GM20000 (cell line): ENCODE measurements around the gene ORC1.

Source experiments
- DNase-seq: peaks from one replicate; pipeline ENCODE4 v3.0.0; 2012; ENCODE audit warnings: low spot score
- CTCF ChIP-seq: IDR thresholded peaks from 2 replicates; pipeline ENCODE4 v1.5.1; 2012; ENCODE audit warnings: mild to moderate bottlenecking, control low read depth; ENCODE audit errors: extremely low read depth, missing control alignments

The ORC1 gene

DNA sequence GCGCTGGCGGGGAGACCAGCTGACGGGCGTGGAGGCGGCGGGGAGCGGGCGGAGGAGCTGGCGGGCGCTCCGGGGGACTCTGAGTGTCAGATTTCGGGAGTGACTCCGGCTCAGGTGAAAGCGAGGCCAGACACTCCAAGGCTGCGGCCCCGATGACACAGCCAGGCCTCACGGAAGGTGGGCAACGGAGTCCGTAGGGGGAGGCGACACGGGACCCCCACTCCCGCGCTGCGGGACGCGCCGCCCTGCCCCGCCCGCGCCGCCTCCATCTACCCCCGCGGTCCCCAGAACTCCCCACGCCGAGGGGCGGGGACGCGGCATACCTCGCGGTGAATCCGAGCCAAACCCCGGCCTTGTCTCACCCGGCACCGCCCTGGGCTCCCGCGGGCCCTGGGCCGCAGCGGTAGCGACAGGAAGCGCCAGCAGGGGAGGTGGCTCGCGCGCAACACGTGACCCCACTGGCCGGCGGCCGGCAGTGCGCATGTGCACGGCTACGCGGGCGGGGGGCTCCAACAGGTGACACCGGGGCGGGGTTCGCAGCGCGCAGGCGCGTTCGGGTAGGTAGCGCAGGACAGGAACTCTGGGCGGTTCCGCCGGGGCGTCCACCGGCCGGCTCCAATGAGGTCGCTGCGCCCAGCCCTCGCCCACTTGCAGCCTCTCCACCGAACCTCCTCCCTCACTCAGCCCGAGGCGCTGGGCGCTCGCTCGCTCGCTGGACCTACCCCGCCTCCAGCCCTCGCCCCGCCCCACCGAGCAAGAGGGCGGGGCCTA lies 38.3 kb downstream of the ORC1 start, which contains the start of gene CC2D1B:
TSS of gene CC2D1B (minus strand) at position 460 of the 771 bp plus-strand sequence. CDS start 1,585 bp downstream, outside the sequence.
- no peak for TF ChIP-seq CTCF
- peak; percentile 100 for DNase-seq

- TF ChIP-seq CTCF = no peak
Observed at GRCh38 chr1:52365071-52365745, 39.0 kb downstream of the ORC1 start.

DNA sequence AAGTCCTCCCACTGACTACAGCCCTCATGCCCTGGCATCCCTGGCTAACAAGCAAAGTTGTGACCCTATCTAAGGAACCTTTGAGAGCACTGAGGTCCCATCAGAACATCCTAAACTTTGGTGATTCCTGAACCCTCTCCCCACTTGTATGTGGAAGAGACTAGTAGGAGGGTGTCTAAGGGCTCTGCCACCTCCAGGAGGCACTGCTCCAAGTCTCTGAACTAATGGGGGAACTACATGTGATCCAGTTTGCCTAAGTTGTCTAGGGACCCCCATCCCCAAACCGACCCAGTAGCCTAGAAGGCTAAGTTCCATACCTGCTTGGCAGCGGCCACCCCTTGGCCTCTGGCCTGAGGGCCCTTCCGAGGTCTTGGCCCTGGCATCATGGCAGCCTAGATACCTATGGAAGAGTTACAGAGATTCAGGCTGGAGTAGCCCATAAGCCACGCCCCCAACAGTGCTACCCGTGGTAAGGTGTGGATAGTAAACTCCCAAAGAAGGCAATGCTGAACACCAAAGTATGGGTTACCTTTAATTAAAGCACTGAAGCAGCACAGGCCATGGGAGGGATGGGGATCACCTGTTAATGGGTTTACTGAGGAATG lies 39.9 kb downstream of the ORC1 start:
- TF ChIP-seq CTCF = no peak
- DNase-seq = no peak

More at GRCh38 chr1:52365071-52365745, 39.0 kb downstream of the ORC1 start:
- DNase-seq = no peak

GRCh38 chr1:52360595-52360968 lies 43.6 kb downstream of the ORC1 start:
- TF ChIP-seq CTCF = no peak
- no peak for DNase-seq

DNA sequence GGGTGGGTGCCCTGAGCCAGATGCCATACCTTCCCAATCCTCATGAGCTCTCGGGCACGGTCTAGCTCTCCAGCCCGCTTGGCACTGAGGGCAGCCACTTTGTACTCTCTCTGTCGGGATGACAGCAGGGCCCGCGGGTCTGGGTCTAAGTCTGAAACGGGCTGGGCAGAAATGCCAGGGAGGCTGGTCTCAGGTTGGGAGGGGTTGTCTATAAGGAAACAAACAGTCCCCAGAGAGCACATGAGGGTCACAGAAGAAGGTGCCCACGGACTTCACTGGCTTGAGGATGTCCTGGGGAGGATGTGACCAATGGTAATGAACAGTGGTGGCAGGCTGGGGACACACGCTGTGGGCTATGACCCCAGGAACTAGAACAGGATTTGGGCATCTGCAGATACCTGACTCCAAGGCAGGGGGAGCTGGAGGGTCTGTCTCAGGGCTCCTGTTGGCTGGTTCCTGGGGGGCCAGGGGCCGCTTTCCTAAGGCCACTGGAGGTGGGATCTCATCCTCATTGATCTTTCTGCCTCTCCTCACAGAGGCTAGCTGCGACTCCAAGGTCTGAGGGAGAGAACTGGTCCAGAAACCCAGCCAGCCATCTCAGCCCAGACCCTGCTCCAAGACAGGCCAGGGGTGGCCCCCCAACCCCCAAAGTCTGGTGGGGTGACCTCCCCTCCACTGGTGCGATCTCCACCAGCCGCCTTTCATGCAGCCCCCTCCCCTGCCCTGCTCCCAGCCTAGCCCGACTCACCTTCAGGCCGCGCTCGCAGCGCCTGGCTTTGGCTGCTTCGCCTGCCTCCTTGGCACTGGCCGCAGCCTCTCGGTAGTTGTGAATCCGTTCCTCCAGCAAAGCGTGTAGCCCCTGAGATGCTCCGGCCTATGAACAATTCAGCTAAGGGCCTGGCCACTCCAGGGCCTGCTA lies 44.3 kb downstream of the ORC1 start:
- no peak for DNase-seq
- no peak for TF ChIP-seq CTCF

- no peak for DNase-seq
- TF ChIP-seq CTCF = no peak
Observed at GRCh38 chr1:52358851-52359497, 45.2 kb downstream of the ORC1 start.
